ENCODE measurements around the gene MRPS9.

The MRPS9 gene

DNA sequence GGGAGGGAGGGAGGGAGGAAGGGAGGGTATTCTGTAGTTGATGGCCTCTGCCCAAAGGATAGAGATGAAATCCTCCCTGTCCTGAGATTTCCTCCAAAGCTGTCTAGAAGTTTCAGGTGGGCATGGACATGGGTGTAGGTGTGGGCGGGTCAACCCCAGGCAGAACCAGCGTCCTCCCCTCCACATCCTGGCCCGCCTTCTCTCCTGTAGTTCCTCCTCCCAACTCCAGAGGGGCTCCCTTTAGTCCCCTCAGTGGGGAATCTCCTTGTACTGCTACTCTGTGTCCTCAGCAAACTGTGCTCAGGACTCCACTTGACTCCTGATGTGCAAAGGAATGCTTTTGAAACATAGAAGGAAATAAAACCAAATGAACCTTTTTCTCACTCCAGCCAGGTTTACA, 88.1 kb downstream of the MRPS9 start:
- DNase-seq, result no peak

DNA sequence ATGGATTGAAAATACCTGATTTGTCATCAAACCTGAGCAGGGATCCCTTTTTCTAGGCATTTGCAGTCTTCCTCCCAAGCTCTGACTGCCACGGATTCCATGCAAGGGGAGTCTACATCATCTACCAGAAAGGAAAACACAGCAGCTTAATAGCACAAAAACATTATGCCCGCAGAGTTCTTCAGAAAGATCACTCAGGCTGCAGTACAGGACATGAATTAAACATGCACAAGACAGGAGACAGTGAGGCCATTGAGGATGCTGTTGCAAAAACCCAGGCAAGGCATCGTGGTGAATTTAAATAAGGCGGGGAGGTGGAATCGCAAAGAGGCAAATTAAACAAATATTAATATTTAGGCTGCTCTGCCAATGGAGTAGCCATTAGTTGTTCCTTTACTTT, 88.5 kb downstream of the MRPS9 start:
- no peak for DNase-seq

GRCh38 chr2:105127289-105127915, 89.5 kb downstream of the MRPS9 start:
- DNase-seq, result no peak

DNA sequence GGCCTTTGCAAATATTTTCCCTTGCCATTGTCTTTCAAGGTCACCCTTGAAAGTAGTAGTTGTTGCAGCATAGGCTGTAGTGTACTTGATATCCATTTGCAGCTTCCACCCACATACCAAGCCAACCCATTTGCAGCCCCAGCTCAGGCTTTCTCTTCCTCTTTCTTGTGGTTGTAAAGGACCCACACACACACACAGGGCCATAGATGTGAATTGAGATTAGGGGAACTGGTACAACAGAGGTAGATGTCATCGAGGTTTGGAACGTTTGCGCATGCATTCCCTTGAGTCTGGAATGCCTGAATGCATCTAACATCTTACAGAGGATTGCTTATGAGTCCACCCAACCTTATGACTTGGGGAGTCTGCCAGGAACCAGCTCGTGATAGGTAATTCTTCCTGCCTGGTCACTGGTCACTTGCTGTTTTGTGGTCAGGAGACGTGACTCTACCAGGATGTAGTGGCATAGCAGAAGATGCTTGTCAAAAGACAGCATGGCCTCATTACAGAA, 91.9 kb downstream of the MRPS9 start:
- DNase-seq, result no peak

GRCh38 chr2:105130546-105130945, 92.7 kb downstream of the MRPS9 start:
- DNase-seq, result no peak

- no peak for DNase-seq
These were observed 96.2 kb downstream of the MRPS9 start for GRCh38 chr2:105134081-105134480.

DNA sequence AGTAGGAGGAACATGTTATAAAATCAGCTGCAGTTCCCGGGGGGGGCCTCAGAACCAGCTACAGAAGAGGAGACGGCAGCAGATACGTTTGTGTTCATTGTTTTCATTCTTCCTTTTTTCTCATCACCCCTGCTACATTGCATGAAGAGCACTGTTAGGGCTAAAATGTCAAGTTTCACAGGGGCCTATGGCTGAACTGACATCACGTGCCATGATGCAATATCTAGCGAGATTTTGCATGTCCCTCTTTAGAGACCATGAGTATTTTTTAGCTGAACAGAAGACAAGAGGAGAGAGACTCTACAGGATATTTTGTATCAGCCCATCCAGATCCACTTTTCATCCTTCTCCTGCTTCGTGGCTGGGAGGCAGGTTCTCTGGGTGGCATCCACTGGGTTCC, 97.6 kb downstream of the MRPS9 start:
- DNase-seq, result no peak

DNA sequence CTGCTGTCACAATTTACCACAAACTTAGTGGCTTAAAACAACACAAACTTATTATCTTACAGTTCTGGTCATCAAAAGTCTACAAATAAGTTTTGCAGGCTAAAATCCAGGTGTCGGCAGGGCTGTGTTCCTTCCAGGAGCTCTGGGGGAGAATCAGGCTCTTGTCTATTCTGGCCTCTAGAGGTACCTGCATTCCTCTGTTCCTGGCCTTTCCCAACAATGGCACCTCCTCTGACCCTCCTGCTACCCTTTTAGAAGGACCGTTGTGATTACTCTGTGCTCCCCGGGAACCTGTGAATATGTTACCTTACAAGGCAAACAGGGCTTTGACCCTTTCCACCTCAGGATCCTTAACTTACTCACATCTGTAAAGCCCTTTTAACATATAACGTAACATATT, 98.5 kb downstream of the MRPS9 start:
- no peak for DNase-seq

GRCh38 chr2:105138643-105139042, 100.8 kb downstream of the MRPS9 start:
- no peak for DNase-seq

GRCh38 chr2:105139556-105140239, 101.8 kb downstream of the MRPS9 start:
- DNase-seq, result no peak

GRCh38 chr2:105140240-105140568, 102.3 kb downstream of the MRPS9 start:
- no peak for DNase-seq

- DNase-seq, result no peak
These were observed 103.3 kb downstream of the MRPS9 start for GRCh38 chr2:105141099-105141614.

- DNase-seq, result no peak
These were observed 104.4 kb downstream of the MRPS9 start for GRCh38 chr2:105142239-105142638.

GRCh38 chr2:105143094-105143466, 105.2 kb downstream of the MRPS9 start:
- DNase-seq, result no peak

GRCh38 chr2:105143467-105144151, 105.7 kb downstream of the MRPS9 start:
- DNase-seq, result peak; percentile 30

DNA sequence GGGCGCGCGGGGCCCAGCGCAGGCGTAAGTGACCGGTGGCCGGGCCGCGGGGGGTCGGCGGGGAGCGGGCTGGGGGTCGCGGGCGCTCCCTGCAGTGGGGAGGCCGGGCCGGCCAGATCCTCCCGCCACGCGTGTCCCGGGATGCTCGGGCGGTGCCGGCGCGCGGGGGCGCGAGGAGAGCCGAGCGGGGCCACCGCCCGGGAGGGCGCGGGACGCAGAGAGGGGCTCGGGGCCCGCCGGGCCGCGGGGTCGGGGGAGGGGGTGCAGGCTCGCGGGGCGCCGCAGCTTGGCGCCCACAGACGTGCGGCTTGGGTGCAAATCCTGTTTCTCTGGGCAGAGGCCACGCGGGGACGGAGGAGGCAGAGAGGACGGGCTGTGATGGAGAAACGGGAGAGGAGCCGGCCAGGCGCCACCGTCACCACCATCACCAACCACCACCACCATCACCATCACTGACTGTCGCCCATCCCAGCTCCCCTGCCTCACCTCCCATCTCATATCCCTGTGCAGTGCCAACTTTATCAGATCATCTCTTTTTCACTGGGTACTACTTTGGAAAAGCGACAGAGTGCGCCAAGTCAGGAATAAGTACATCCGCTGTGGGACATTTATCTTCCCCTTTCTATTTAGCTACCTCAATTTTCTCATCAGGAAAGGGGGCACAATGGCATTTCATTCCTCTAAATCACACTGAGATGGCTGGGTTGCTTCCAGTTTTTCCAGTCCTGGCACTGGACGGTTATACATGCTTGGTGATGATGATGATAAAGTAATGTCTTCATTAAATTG, 106.5 kb downstream of the MRPS9 start:
- DNase-seq, result no peak

DNA sequence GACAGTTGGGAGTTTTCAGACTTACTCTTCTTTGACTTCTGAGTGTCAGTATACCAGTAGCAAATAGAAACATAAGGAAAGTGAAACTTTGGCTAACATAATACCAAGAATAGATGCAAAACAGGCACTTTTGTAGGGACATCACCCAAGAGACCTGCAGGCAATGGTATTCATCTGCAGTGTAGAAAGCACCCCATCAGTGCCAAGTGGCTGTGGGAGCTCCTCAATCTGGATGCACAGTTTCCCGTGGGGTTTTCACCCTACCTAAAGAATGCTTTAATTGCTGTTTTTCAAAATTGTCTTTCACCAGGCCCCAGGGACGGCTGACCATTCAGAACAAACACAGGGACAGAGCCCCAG, 107.1 kb downstream of the MRPS9 start:
- no peak for DNase-seq

- no peak for DNase-seq
These were observed 111.4 kb downstream of the MRPS9 start for GRCh38 chr2:105149272-105149671.
